Tibial artery (tissue), 4 donors: ENCODE results near the gene MICB.
A peak's percentile ranks its signal among the peaks of the same experiment; 100 is the strongest.
"Not testable (repeated sequence)": the region's sequence is repeated elsewhere in the genome, so short reads cannot be mapped to it uniquely, and the experiment has no call there.

Experiments used
- DNase-seq, 2 donors: peaks; one replicate each; pipeline ENCODE4 v3.0.0-alpha.2; 2019
- H3K27ac ChIP-seq, 2 donors: fragments of 200-600 bp; sonication (generic) in 1 of 2; 1 replicate in 1 of 2; 2 replicates in 1 of 2; pipeline ENCODE4 v1.5.1; 2018 to 2019; ENCODE audit warnings: mild to moderate bottlenecking in 1 of 2
- H3K27me3 ChIP-seq, 2 donors: fragments of 200-600 bp; sonication (generic) in 1 of 2; one replicate each; pipeline versions ENCODE4 v1.5.1 to v1.6.0; 2016 to 2019
- H3K36me3 ChIP-seq, 3 donors: fragments of 200-600 bp; sonication (generic) in 2 of 3; one replicate each; pipeline ENCODE4 v1.5.1; 2016 to 2019; ENCODE audit warnings: mild to moderate bottlenecking in 2 of 3
- H3K4me1 ChIP-seq, 4 donors: fragments of 200-600 bp; sonication (generic) in 2 of 4; 1 replicate in 3 of 4; 2 replicates in 1 of 4; pipeline ENCODE4 v1.5.1; 2016 to 2019
- H3K4me3 ChIP-seq, 2 donors: fragments of 200-600 bp; sonication (generic) in 1 of 2; 1 replicate in 1 of 2; 2 replicates in 1 of 2; pipeline ENCODE4 v1.5.1; 2018 to 2019; ENCODE audit warnings: mild to moderate bottlenecking in 2 of 2
- H3K9me3 ChIP-seq, 3 donors: fragments of 200-600 bp; sonication (generic) in 1 of 3; one replicate each; pipeline ENCODE4 v1.5.1; 2016 to 2019
- intact Hi-C: fragments of 100-400 bp; cut with DNase I; formaldehyde crosslinking; loops from one replicate; pipeline ENCODE4 v1.15.0; 2023; ENCODE audit warnings: low total_unique reads
- TF ChIP-seq, protein P1 (sequence below), 2 experiments: fragments of 200-600 bp in 1 of 2; fragments of 450-650 bp in 1 of 2; IDR thresholded peaks; one replicate each; pipeline ENCODE4 v1.5.1; 2017 to 2019; ENCODE audit warnings: antibody characterized with exemption in 2 of 2, mild to moderate bottlenecking in 1 of 2, moderate library complexity in 1 of 2

The MICB gene

DNA sequence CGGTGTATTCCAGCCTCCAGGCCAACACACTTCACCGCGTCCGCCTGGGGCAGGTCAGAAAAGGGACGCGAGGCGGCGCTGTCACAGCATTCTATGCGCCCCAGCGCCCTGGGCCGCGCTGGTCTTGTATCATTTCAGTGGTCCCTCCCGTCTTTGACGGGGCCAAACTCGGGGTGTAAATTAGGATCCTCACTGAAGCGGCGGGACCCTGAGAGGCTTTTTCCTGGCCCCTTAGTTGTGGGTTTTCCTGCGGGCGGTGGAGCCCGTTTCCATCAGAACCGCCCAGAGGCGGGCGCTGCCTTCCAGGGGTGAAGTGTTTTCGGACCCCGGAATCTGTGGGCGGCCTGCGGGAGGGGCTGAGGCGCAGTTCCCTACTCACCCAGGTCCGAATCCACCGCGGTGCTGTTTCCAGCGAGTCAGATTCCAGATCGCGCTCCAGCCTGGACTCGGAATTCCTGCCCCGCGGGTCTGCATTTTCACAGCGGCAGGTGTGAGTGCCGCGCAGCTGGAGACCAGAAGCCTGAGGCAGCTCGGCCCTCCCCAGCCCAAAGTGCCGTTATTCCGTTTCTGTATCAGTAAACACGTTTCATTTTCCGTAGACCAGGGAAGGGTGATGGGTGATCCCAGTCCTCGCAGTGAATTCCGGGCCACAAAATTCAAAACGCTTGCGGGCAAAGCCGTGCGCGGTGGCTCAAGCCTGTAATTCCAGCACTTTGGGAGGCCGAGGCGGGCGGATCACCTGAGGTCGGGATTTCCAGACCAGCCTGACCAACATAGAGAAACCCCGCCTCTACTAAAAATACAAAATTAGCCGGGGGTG is 3.9 kb upstream of the MICB start:
- intact Hi-C loops = no loop called here
- DNase-seq = peak; percentile 88 to 90
- H3K27me3 ChIP-seq = no peaks in the 10 kb centered on the region
- TF ChIP-seq, protein P1, sequence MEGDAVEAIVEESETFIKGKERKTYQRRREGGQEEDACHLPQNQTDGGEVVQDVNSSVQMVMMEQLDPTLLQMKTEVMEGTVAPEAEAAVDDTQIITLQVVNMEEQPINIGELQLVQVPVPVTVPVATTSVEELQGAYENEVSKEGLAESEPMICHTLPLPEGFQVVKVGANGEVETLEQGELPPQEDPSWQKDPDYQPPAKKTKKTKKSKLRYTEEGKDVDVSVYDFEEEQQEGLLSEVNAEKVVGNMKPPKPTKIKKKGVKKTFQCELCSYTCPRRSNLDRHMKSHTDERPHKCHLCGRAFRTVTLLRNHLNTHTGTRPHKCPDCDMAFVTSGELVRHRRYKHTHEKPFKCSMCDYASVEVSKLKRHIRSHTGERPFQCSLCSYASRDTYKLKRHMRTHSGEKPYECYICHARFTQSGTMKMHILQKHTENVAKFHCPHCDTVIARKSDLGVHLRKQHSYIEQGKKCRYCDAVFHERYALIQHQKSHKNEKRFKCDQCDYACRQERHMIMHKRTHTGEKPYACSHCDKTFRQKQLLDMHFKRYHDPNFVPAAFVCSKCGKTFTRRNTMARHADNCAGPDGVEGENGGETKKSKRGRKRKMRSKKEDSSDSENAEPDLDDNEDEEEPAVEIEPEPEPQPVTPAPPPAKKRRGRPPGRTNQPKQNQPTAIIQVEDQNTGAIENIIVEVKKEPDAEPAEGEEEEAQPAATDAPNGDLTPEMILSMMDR (IDR thresholded peaks at IDR 0.05) = peak; percentile 71 to 84
- H3K4me1 ChIP-seq = peaks cover 0 to 61% (median 18%) of the 10 kb centered on the region in 4 donors
- H3K4me3 ChIP-seq = peak overlapping the region; percentile 62 to 67
- H3K27ac ChIP-seq = peak overlapping the region; percentile 70 to 80
- H3K9me3 ChIP-seq = no peaks in the 10 kb centered on the region
- H3K36me3 ChIP-seq = no peaks in the 10 kb centered on the region

DNA sequence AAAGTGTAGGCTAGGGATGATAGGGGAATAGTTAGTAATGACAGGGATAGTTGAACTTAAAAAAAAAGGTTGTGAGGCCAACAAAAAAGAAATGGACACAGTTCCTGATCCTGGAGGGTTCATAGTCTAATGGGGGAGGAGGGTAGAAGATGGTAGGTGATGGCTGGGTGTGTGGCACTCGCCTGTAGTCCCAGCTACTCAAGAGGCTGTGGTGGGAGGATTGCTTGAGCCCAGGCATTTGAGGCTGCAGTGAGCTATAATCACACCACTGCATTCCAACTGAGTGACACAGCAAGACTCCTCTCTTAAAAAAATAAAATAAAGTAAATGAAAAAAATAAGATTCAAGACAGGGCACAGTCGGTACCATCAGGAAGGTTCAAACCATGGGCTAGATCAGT is 2.4 kb upstream of the MICB start:
- intact Hi-C loops = no loop called here
- Histone ChIP-seq H3K27me3 (no peaks in the 10 kb centered on the region), H3K4me1 (peaks cover 0 to 66% (median 19%) of the 10 kb centered on the region in 4 donors), H3K27ac (peak overlapping the region; percentile 70 to 80), H3K36me3 (no peaks in the 10 kb centered on the region), H3K9me3 (no peaks in the 10 kb centered on the region), H3K4me3 (peak overlapping the region in 1 of 2 donors; percentile 67)
- DNase-seq = peak in 1 of 2 donors; percentile 61
- TF ChIP-seq, protein P1 (IDR thresholded peaks at IDR 0.05) = no peak

DNA sequence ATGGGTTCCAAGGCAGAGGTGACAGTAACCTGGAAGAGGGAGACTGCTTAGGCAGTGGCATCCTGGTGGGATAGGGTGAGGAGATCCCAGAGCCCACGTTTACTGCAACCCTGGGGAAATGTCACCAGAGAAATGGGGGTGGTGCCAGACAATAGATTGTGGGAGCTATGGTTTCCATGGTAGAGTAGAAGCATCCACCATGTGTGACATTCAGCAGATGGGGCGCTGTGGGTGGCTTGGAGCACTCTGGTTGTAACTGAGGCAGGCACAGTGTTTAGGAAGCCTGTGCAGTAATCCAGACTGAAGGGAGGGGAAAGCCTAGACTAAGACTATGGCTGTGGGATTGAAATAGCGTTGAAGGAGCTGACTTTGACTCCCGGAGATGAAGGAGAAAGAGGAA is 1.1 kb upstream of the MICB start:
- H3K4me3 ChIP-seq, H3K9me3 ChIP-seq, intact Hi-C loops, H3K36me3 ChIP-seq, H3K27me3 ChIP-seq: not testable (repeated sequence)
- H3K4me1 ChIP-seq = peaks cover 0 to 64% (median 19%) of the 10 kb centered on the region in 4 donors
- peak in 1 of 2 donors; percentile 29 for DNase-seq
- peak overlapping the region; percentile 49 to 76 for H3K27ac ChIP-seq

DNA sequence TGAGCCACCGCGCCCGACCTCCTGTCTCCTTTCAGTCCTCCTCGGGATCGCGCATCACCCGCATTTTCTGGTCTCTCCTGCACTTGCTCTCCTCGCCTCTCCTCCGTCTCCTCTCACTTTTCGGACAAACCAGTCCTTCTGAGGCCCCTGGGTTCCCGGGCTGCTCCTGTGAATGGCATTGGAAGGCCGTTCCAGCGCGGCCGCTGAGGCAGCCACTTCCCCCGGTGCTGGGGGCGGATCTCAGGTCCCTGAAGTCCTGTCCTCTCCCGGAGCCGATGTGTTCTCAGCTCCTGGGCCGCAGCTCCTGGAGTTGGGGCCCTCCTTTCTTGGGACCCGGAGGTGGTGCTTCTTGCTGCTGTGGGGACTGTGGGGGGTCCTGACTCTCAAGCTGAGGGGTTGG is 803 bp downstream of the MICB start:
- H3K4me3 ChIP-seq = peak overlapping the region; percentile 55 to 80
- no peaks in the 10 kb centered on the region for H3K9me3 ChIP-seq
- TF ChIP-seq, protein P1 (IDR thresholded peaks at IDR 0.05) = no peak
- H3K4me1 ChIP-seq = peaks cover 0 to 53% (median 19%) of the 10 kb centered on the region in 4 donors
- H3K27me3 ChIP-seq = no peaks in the 10 kb centered on the region
- no peak overlapping the region for H3K27ac ChIP-seq
- H3K36me3 ChIP-seq = no peaks in the 10 kb centered on the region
- DNase-seq = peak in 1 of 2 donors; percentile 51
- intact Hi-C loops = loop anchor here (2.0 kb wide), 1 partner anchor 42 kb away; no protein-coding TSS in a partner anchor

DNA sequence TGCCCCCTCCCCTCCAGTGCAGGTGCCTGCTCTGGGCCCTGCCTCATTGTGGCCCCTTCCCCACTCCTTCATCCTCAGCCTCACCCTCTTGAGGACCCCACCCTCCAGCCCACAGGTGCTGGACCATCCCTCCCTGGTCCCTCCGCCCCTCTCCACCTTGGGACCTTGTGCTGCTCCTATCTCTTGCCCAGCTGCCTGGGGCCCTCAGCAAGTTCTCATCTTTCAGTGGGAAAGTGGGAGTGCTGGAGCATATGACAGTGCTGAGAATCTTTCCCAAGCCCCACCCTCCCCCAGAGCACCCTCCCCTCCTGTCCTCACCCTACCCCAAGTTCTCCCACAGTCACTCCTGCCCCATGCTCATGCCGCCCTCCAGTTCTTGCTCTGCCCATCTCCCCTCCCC is 1.7 kb downstream of the MICB start:
- peak in 1 of 2 donors; percentile 31 for DNase-seq

DNA sequence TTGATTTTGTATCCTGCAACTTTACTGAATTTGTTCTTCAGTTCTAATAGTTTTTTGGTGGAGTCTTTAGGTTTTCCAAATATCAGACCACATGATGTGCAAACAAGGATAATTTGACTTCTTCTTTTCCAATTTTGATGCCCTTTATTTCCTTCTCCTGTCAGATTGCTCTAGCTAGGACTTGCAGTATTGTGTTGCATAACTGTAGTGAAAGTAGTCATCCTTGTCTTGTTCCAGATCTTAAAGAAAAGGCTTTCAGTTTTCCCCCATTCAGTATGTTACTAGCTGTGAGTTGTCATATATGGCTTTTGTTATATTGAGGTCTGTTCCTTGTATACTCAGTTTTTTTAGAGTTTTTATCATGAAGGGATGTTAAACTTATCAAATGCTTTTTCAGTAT is 4.6 kb downstream of the MICB start:
- no peak for DNase-seq
- TF ChIP-seq, protein P1 (IDR thresholded peaks at IDR 0.05) = no peak
- Histone ChIP-seq H3K27me3 (no peaks in the 10 kb centered on the region), H3K9me3 (no peaks in the 10 kb centered on the region), H3K4me3 (no peak overlapping the region), H3K4me1 (peaks cover 0 to 15% (median 9%) of the 10 kb centered on the region in 4 donors), H3K27ac (no peak overlapping the region), H3K36me3 (peaks cover 0 to 16% (median 0%) of the 10 kb centered on the region in 3 donors)
- intact Hi-C loops = no loop called here

More for the DNA sequence above, 1.7 kb downstream of the MICB start:
- H3K27ac ChIP-seq, H3K4me3 ChIP-seq, H3K9me3 ChIP-seq, H3K36me3 ChIP-seq, H3K27me3 ChIP-seq: not testable (repeated sequence)
- intact Hi-C loops = loop anchor here (2.0 kb wide), 1 partner anchor 41 kb away; no protein-coding TSS in a partner anchor
- peaks cover 0 to 44% (median 16%) of the 10 kb centered on the region in 4 donors for H3K4me1 ChIP-seq

DNA sequence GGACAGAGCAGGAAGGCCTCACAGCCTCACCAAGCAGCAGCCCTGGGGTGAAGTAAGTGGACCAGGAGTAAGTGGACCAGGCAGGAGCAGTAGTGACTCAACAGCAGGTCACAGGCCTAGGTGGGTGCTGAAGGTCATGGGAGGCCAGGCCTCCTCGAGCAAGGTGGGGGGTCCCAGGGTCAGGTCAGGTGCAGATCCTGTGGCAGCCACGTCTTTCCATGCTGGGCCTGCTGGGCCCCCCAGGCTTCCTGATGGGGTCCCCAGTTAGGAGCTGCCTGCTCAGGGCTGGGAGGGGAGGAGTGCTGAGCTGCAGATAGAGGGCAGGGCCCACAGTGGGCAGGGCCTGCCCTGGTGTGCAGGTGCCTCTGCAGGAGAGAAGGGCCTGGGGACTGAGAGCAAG is 11.1 kb downstream of the MICB start:
- H3K4me3 ChIP-seq, H3K4me1 ChIP-seq, H3K27me3 ChIP-seq, H3K27ac ChIP-seq, DNase-seq, intact Hi-C loops, H3K9me3 ChIP-seq: not testable (repeated sequence)
- H3K36me3 ChIP-seq = peaks cover 0 to 34% (median 13%) of the 10 kb centered on the region in 3 donors
